PFSK-1 (cell line): Measurements from ENCODE around the gene DPP6.

Experiments used
- FOXP2 ChIP-seq: optimal IDR thresholded peaks from 2 replicates; pipeline ENCODE3; 2011; ENCODE audit warnings: borderline replicate concordance, control low read depth, inconsistent platforms; ENCODE audit not compliant: insufficient read depth; ENCODE audit errors: extremely low read length, extremely low read depth
- POLR2AphosphoS5 ChIP-seq: IDR thresholded peaks from 2 replicates; pipeline ENCODE4 v1.6.1; 2012; ENCODE audit warnings: low read depth, mild to moderate bottlenecking, control low read depth, low read length, moderate library complexity
- SIN3A ChIP-seq: IDR thresholded peaks from 2 replicates; pipeline ENCODE4 v1.6.1; 2012; ENCODE audit warnings: mild to moderate bottlenecking, low read length, moderate library complexity, borderline replicate concordance; ENCODE audit not compliant: insufficient read depth
- TF ChIP-seq, protein P1 (sequence below), 2 experiments: IDR thresholded peaks; 2 replicates each; pipeline versions ENCODE4 v1.6.1 to v1.8.0; 2011 to 2012; ENCODE audit warnings: low read depth in 2 of 2, low read length in 2 of 2, control low read depth in 1 of 2, inconsistent platforms in 1 of 2, mild to moderate bottlenecking in 1 of 2, moderate library complexity in 1 of 2; ENCODE audit not compliant: insufficient read depth in 1 of 2

- TF ChIP-seq FOXP2, result no peak
- no peak for TF ChIP-seq SIN3A
- TF ChIP-seq POLR2AphosphoS5, result no peak
- TF ChIP-seq, protein P1, sequence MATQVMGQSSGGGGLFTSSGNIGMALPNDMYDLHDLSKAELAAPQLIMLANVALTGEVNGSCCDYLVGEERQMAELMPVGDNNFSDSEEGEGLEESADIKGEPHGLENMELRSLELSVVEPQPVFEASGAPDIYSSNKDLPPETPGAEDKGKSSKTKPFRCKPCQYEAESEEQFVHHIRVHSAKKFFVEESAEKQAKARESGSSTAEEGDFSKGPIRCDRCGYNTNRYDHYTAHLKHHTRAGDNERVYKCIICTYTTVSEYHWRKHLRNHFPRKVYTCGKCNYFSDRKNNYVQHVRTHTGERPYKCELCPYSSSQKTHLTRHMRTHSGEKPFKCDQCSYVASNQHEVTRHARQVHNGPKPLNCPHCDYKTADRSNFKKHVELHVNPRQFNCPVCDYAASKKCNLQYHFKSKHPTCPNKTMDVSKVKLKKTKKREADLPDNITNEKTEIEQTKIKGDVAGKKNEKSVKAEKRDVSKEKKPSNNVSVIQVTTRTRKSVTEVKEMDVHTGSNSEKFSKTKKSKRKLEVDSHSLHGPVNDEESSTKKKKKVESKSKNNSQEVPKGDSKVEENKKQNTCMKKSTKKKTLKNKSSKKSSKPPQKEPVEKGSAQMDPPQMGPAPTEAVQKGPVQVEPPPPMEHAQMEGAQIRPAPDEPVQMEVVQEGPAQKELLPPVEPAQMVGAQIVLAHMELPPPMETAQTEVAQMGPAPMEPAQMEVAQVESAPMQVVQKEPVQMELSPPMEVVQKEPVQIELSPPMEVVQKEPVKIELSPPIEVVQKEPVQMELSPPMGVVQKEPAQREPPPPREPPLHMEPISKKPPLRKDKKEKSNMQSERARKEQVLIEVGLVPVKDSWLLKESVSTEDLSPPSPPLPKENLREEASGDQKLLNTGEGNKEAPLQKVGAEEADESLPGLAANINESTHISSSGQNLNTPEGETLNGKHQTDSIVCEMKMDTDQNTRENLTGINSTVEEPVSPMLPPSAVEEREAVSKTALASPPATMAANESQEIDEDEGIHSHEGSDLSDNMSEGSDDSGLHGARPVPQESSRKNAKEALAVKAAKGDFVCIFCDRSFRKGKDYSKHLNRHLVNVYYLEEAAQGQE (IDR thresholded peaks at IDR 0.05; ENCODE audit: insufficient read depth in 1 of 2, low read depth in 2 of 2, low read length in 2 of 2), result no peak
Measured at GRCh38 chr7:154684666-154685563, 632.7 kb downstream of the DPP6 start.
